Osteoblast (primary cell): ENCODE measurements around the gene ECHDC3. TPM values are rescaled to one million over a fixed set of nuclear protein-coding genes. Genes with fewer than 3 reads are reported as not detected.
A peak's percentile ranks its signal among the peaks of the same experiment; 100 is the strongest.

Experiments
- DNase-seq: peaks from one replicate; pipeline ENCODE4 v3.0.0; 2011; ENCODE audit warnings: low spot score, mixed read lengths; ENCODE audit not compliant: insufficient read length; ENCODE audit errors: missing footprints
- H2AFZ ChIP-seq: 2 replicates; pipeline ENCODE4 v1.6.0; 2011; ENCODE audit warnings: mild to moderate bottlenecking, low read length
- H3K27ac ChIP-seq: 2 replicates; pipeline ENCODE4 v1.5.1; 2011; ENCODE audit warnings: mild to moderate bottlenecking, low read depth, low read length, moderate library complexity
- H3K27me3 ChIP-seq: 2 replicates; pipeline ENCODE4 v1.6.0; 2012; ENCODE audit warnings: mild to moderate bottlenecking, control low read depth, inconsistent platforms, low read length, moderate library complexity; ENCODE audit not compliant: insufficient read depth
- H3K36me3 ChIP-seq: 2 replicates; pipeline ENCODE4 v1.5.1; 2011; ENCODE audit warnings: mild to moderate bottlenecking, low read length, control low read depth, moderate library complexity; ENCODE audit not compliant: insufficient read depth
- H3K4me1 ChIP-seq: 2 replicates; pipeline ENCODE4 v1.5.1; 2011; ENCODE audit warnings: mild to moderate bottlenecking, low read length, control low read depth, moderate library complexity; ENCODE audit not compliant: insufficient read depth
- H3K4me2 ChIP-seq: 2 replicates; pipeline ENCODE4 v1.6.0; 2011; ENCODE audit warnings: mild to moderate bottlenecking, low read length; ENCODE audit not compliant: insufficient read depth
- H3K4me3 ChIP-seq: fragments of 200-600 bp; sonication (generic); 3 replicates; pipeline ENCODE4 v1.5.1; 2012; ENCODE audit warnings: mild to moderate bottlenecking, low read length, inconsistent platforms; ENCODE audit not compliant: insufficient read depth
- H3K79me2 ChIP-seq: 2 replicates; pipeline ENCODE4 v1.6.0; 2012; ENCODE audit warnings: mild to moderate bottlenecking, low read length, control low read depth, inconsistent platforms; ENCODE audit not compliant: insufficient read depth
- H3K9me3 ChIP-seq: 2 replicates; pipeline ENCODE4 v1.5.1; 2011; ENCODE audit warnings: low read depth, low read length, control low read depth
- H4K20me1 ChIP-seq: 2 replicates; pipeline ENCODE4 v1.6.0; 2012; ENCODE audit warnings: mild to moderate bottlenecking, low read length, control low read depth; ENCODE audit not compliant: insufficient read depth
- total RNA-seq: library from RNA; depleted of rRNA; stranded (reverse); fragments of >200 nt; gene quantifications from 2 replicates; pipeline ENCODE4 v1.2.3, GENCODE V29; 2012
- TF ChIP-seq, protein P1 (sequence below): IDR thresholded peaks from 2 replicates; pipeline ENCODE4 v1.5.1; 2011; ENCODE audit warnings: mild to moderate bottlenecking, low read depth, low read length, moderate library complexity; ENCODE audit errors: extremely low read depth

The ECHDC3 gene
- total RNA-seq, 1 donor: 0.36 TPM

DNA sequence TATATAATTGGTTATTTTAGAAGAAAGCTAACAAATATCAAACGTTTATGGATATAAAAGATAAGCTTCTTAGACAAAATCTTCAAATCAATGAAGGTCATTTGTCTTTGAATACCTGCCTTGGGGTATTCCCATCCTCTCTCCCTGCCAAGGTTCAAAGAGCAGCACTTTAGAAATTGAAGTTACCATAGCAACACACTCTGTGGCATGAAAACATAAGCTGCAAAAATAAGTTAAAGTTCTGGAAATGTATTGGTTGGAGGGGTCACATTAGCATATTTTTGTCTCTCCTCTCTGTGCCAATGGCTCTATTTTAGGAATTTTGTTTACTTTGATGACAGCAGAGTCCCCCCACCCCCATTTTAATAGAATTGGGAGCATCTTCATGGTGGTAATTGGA is 12.0 kb downstream of the ECHDC3 start:
- H3K27ac ChIP-seq: no peak overlapping the region
- no peaks in the 10 kb centered on the region for H3K9me3 ChIP-seq
- H3K79me2 ChIP-seq: no peaks in the 10 kb centered on the region
- H2AFZ ChIP-seq: no peak overlapping the region
- no peak for DNase-seq
- H3K4me3 ChIP-seq: no peak overlapping the region
- no peaks in the 10 kb centered on the region for H3K27me3 ChIP-seq
- H3K4me1 ChIP-seq: peaks cover 19% of the 10 kb centered on the region
- no peaks in the 10 kb centered on the region for H3K36me3 ChIP-seq
- H3K4me2 ChIP-seq: no peak overlapping the region
- TF ChIP-seq, protein P1, sequence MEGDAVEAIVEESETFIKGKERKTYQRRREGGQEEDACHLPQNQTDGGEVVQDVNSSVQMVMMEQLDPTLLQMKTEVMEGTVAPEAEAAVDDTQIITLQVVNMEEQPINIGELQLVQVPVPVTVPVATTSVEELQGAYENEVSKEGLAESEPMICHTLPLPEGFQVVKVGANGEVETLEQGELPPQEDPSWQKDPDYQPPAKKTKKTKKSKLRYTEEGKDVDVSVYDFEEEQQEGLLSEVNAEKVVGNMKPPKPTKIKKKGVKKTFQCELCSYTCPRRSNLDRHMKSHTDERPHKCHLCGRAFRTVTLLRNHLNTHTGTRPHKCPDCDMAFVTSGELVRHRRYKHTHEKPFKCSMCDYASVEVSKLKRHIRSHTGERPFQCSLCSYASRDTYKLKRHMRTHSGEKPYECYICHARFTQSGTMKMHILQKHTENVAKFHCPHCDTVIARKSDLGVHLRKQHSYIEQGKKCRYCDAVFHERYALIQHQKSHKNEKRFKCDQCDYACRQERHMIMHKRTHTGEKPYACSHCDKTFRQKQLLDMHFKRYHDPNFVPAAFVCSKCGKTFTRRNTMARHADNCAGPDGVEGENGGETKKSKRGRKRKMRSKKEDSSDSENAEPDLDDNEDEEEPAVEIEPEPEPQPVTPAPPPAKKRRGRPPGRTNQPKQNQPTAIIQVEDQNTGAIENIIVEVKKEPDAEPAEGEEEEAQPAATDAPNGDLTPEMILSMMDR: no peak
- H4K20me1 ChIP-seq: no peaks in the 10 kb centered on the region

DNA sequence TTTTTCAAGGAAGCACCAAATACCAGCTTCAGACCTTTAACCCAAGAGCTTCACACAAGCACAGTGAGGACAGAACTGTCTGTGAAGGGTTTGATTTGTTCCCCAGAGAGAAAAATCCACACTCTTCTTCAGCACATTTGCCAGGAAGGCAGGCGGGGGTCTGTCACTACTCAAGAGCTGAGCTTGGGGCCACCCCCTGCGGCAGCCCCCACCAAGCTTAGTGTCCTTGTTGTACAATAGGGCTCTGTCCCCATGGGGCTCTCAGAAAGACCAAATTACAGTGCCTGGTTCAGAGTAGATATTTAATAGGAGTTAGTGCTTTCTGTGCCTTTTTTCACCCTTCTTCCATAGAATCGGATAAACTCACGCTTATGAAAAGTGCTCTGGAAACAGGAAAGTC is 12.4 kb downstream of the ECHDC3 start:
- H4K20me1 ChIP-seq: no peaks in the 10 kb centered on the region
- TF ChIP-seq, protein P1: no peak

DNA sequence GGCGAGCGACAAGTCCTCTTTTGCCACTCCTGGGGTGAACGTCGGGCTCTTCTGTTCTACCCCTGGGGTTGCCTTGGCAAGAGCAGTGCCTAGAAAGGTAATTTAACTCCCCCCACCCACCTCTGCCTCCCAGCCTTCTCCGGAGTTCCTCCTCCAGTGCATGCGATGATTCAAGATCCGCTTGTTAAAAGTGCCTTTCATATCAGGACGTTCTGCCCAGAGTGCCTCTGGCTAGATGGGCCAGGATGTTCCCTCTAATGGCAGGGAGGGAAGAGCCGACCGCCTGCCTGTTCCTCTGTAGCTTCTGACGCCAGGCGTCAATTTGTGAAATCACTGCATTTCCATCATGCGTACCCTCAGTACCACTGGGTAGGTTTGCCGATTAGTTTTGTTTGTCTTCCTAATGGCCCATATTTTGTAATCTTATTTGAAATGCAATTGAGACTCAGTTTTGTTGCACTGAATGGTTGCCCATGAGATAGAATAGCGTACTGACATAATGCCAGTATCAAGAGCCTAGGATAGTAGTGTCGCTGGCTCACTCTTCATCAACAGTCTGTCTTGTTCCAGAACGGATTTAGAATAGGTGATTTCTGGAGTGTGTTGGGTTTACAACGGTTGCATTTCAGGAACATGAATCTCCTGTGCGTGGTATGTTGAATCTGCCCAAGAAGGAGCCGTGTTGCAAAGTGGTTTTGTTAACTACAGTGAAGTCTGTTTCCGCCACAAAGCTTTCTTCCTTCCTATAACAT is 13.5 kb downstream of the ECHDC3 start:
- H3K4me3 ChIP-seq: no peak overlapping the region
- no peak for DNase-seq
- H2AFZ ChIP-seq: no peak overlapping the region
- H4K20me1 ChIP-seq: no peaks in the 10 kb centered on the region
- H3K27ac ChIP-seq: no peak overlapping the region
- no peak overlapping the region for H3K4me2 ChIP-seq
- TF ChIP-seq, protein P1: no peak
- H3K79me2 ChIP-seq: no peaks in the 10 kb centered on the region
- H3K27me3 ChIP-seq: no peaks in the 10 kb centered on the region
- no peaks in the 10 kb centered on the region for H3K36me3 ChIP-seq
- H3K4me1 ChIP-seq: peaks cover 28% of the 10 kb centered on the region
- no peaks in the 10 kb centered on the region for H3K9me3 ChIP-seq

More for the DNA sequence above, 12.4 kb downstream of the ECHDC3 start:
- Histone ChIP-seq H2AFZ (no peak overlapping the region), H3K4me3 (no peak overlapping the region), H3K36me3 (no peaks in the 10 kb centered on the region), H3K79me2 (no peaks in the 10 kb centered on the region), H3K4me2 (no peak overlapping the region), H3K4me1 (peaks cover 19% of the 10 kb centered on the region), H3K27me3 (no peaks in the 10 kb centered on the region), H3K27ac (no peak overlapping the region), H3K9me3 (no peaks in the 10 kb centered on the region)
- no peak for DNase-seq

DNA sequence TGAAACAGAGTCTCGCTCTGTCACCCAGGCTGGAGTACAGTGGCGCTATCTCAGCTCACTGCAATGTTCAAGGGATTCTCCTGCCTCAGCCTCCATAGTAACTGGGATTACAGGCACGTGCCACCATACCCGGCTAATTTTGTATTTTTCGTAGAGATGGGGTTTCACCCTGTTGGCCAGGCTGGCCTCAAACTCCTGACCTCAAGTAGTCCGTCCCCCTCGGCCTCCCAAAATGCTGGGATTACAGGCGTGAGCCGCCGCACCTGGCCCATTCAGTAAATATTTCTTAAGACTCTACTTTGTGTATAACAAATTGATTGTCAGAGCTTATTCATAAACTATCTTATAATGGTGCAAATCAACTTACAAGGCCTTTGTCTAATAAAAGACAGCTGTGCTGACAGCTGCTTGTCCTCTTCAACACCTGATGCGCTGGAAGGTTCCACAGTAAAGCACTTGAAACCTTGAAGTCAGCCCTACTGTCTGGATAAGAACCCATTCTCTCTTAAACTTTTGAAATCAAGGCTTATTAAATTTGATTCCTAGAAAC is 14.7 kb downstream of the ECHDC3 start:
- Histone ChIP-seq H3K27me3 (no peaks in the 10 kb centered on the region), H3K27ac (peak overlapping the region; percentile 86), H3K4me2 (no peak overlapping the region), H3K79me2 (no peaks in the 10 kb centered on the region), H3K4me1 (peaks cover 32% of the 10 kb centered on the region), H4K20me1 (no peaks in the 10 kb centered on the region), H3K9me3 (no peaks in the 10 kb centered on the region), H3K4me3 (no peak overlapping the region), H2AFZ (no peak overlapping the region), H3K36me3 (no peaks in the 10 kb centered on the region)
- no peak for DNase-seq
- TF ChIP-seq, protein P1: no peak
